IPS-NIHi7 (cell line): ENCODE measurements around the gene PPP3CB.

ENCODE experiments used
- DNase-seq: peaks from one replicate; pipeline ENCODE4 v3.0.0; 2012; ENCODE audit warnings: mixed read lengths; ENCODE audit errors: extremely low spot score

PPP3CB gene

GRCh38 chr10:73495884-73496674, at the start of gene PPP3CB:
Gene PPP3CB, minus strand, starts transcription at chr10:73496024. Its CDS starts 135 bp downstream, at chr10:73495889.
- DNase-seq = peak; percentile 95

- no peak for DNase-seq
Observed at GRCh38 chr10:73545357-73545756, 49.5 kb upstream of the PPP3CB start.

- DNase-seq = no peak
Observed at GRCh38 chr10:73537709-73538108, 41.9 kb upstream of the PPP3CB start.

- DNase-seq = no peak
Observed at GRCh38 chr10:73537288-73537687, 41.5 kb upstream of the PPP3CB start.

GRCh38 chr10:73534857-73535256, 39.0 kb upstream of the PPP3CB start:
- no peak for DNase-seq

- peak; percentile 87 for DNase-seq
Observed at GRCh38 chr10:73529089-73529832, 33.4 kb upstream of the PPP3CB start.

- DNase-seq = no peak
Observed at GRCh38 chr10:73522263-73522662, 26.4 kb upstream of the PPP3CB start.

- no peak for DNase-seq
Observed at GRCh38 chr10:73519336-73519735, 23.5 kb upstream of the PPP3CB start.

GRCh38 chr10:73517166-73517888, 21.5 kb upstream of the PPP3CB start:
- no peak for DNase-seq

- DNase-seq = no peak
Observed at GRCh38 chr10:73512207-73512743, 16.5 kb upstream of the PPP3CB start.

GRCh38 chr10:73509695-73510094, 13.9 kb upstream of the PPP3CB start:
- DNase-seq = no peak

- DNase-seq = no peak
Observed at GRCh38 chr10:73506491-73506890, 10.7 kb upstream of the PPP3CB start.

- DNase-seq = no peak
Observed at GRCh38 chr10:73506074-73506473, 10.2 kb upstream of the PPP3CB start.

GRCh38 chr10:73503037-73503436, 7.2 kb upstream of the PPP3CB start:
- DNase-seq = no peak

- no peak for DNase-seq
Observed at GRCh38 chr10:73501651-73502050, 5.8 kb upstream of the PPP3CB start.

GRCh38 chr10:73497623-73498022, 1.8 kb upstream of the PPP3CB start:
- no peak for DNase-seq

- peak; percentile 84 for DNase-seq
Observed at GRCh38 chr10:73495226-73495883, 469 bp downstream of the PPP3CB start.

- no peak for DNase-seq
Observed at GRCh38 chr10:73494877-73495225, 973 bp downstream of the PPP3CB start.

- no peak for DNase-seq
Observed at GRCh38 chr10:73494213-73494612, 1.6 kb downstream of the PPP3CB start.

GRCh38 chr10:73493781-73494180, 2.0 kb downstream of the PPP3CB start:
- no peak for DNase-seq

- DNase-seq = no peak
Observed at GRCh38 chr10:73486601-73487000, 9.2 kb downstream of the PPP3CB start.

- no peak for DNase-seq
Observed at GRCh38 chr10:73485320-73485719, 10.5 kb downstream of the PPP3CB start.
